Activated gamma-delta T cell (primary cell): ENCODE measurements around the gene ARL14.

Experiments used
- DNase-seq: peaks from one replicate; lab custom pipeline; 2025; lab: John Stamatoyannopoulos, UW
- total RNA-seq, 2 donors: gene quantifications; one replicate each; lab custom pipeline; 2026; lab: John Stamatoyannopoulos, UW

Gene ARL14
- 0 reads per million in 2 donors for total RNA-seq

DNA sequence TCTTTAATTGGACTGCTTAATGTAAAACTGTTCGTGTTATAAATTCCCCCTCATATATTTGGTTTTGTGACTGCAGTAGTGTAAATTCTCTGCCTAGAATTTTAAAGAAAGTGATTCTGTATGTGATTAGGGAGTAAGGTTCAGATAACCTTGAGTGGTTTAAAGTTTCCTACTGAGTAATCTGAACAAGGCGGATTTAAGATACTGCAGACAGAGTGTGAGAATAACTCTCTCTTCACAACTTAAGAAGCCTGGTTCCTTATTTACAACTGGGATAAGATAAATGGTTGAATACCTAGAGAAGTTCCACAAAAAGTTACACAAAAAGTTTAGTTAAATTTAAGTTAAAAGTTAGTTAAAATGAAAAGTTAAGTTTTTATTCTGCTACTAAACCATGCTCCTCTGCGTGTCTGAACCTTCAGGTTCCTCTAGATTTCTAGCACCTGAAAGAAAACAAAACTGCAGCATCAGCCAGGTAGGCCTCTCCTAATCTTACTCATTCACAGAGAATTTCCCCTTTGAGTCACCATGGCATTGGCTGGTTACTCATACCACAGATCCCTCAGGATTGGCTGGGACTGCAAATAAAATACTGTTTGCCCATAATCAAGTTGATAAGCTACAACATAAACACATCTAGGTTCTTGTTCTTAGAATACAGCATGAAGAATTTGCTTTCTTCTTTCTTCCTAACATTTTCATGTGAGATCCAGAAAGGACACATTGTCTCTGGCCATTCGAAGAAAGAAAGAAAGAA is at the start of gene ARL14:
ARL14 (plus strand) TSS at position 614 of the 757 bp plus-strand sequence. CDS start 187 bp downstream, outside the sequence.
- no peak for DNase-seq

DNA sequence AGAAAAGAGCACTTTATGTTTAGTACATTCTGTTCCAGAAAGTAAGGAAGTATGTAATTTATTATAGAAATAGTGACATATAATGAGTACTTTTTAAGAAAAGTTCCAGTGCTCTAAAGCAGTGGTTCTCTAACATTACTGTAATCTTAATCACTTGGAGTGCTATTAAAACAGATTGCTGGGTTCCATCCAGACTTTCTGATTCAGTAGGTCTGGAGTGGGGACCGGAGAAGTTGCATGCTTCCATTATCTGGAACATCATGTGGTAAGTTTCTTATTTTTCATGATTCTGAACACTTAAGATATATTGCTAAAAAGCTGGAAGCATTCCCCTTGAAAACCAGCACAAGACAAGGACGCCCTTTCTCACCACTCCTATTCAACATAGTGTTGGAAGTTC is 47.5 kb upstream of the ARL14 start:
- DNase-seq = no peak

DNA sequence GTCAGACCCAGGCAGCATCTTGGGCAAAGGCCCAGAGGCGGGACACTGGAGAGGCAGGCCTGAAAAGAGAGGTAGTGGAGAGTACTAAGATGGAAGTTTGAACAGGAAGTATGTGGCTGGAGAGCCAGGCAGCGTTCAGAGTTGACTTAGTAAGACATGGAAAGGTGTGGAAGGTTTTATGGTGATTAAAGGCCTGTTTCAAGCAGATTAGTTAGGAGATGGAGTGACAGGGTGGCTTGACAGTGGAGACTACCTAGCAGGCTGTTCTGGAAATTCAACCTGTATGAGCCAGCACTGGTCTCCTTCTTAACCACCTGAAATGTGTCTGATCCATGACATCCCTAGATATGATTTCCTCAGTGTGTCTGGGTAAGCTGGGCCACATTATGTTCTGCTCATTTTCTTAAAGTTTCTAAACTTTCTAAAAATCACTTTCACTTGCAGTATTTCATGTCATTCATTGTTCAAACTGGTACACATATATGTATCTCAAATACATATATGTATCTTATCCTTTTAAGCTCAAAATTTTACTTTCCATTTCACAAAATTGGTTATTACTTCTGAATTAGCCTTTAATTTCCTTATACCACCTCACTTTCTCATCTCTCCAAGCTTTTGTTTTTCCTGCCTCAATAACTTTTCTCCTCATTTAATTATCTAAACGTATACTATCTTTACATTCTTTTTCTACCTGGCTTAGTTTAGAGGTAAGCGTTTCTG is 43.4 kb upstream of the ARL14 start:
- DNase-seq = no peak

DNA sequence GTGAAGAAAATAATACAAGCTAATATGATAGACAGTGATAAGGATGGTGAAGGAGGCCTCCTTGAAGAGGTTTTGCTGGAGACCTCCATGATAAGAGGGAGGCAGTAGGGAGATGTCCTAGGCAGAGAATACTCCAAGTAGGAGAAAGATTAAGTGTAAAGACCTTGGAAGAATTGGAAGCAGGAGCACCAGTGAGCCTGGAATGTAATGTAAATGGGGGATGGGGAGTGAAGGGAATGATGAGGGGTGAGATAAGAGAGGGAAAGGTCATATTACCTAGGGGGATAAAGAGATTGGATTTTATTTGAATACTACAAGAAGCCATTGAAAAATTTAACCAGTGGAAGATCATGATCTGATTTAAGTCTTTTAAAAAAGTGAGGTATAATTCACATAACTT is 41.7 kb upstream of the ARL14 start:
- DNase-seq = no peak

DNA sequence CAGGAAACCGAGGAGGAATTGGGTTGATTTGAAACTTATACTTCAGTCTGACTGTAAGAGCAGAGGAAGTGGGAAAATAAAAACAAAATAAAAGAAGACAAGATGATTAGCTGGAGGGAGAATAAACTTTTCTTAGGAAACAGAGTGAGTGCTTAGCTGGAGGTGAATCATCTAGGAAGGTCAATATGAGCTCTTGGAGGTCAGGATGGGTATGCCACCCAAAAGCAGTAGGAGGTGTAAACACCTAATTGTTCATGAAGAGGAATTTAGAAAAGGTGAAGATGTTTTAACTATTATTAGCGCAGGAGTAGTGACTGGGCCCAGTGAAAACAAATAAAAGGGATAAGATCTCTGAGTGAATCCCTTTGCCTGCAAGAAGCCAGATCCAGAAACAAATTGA is 39.9 kb upstream of the ARL14 start:
- DNase-seq = no peak

DNA sequence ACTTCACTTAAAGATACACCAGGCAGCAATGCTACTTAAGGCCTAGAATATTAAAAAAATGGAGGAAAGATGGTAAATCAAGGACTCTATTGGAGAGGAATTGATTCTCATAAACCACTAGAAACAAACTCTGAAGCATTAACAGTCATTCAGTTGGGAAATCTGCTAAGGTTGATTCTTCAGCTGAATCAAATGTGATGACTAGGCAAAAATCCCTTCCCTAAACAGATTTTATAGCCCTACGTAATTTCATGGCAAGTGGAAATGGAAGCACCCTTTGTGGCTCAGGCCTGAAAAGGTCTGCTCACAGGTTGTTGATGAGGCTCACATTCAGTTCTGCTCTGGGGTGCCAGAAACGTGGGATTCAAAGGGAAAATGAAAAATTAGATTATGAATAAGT is 38.8 kb upstream of the ARL14 start:
- no peak for DNase-seq

DNA sequence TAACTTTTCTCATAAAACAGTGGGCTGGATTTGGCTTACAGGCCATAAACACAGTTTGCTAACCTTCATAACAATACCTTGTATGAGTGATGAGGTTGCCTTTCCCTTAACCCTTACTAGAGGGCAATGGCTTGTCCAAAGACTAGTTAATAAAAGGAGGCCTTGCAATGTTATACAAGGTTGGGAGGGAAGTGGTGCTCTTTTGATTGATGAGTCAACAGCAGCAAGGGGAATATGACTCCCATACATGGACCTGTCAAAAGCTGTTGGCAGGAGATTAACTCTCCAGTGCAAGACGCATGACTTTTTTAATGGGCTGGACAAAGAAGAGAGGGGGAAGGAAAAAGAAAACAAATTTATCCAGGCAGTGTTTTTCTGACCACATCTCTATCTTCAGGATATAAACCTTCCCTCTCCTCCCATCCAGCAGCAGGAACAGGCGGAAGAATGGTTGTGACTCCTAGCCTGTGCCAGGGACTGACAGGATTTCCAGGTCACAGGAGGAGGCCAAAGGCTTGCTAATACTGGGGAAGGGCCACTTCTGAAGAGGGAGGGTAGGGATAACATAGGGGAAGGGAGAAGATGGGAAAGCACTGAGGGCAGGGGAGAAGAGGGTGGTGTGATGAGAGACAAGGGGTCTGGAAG is 35.2 kb upstream of the ARL14 start:
- no peak for DNase-seq

DNA sequence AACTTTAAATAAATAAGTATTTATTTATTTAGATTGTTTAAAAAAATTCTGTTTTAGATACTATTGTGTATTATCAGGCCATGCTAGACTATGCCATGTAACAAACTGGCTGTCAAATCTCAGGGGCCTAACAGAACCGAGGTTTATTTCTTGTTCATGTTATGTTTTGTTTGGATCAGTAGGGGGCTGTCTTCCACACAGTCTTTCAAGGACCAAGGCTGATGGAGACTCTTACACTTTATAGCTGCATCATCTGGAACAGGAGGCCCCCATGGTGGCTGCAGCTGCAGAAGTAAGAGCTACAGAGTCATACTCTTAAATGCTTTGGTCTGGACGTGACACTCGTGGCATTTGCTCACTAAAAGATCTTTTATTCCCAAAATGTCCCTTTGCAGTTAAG is 33.0 kb upstream of the ARL14 start:
- no peak for DNase-seq

DNA sequence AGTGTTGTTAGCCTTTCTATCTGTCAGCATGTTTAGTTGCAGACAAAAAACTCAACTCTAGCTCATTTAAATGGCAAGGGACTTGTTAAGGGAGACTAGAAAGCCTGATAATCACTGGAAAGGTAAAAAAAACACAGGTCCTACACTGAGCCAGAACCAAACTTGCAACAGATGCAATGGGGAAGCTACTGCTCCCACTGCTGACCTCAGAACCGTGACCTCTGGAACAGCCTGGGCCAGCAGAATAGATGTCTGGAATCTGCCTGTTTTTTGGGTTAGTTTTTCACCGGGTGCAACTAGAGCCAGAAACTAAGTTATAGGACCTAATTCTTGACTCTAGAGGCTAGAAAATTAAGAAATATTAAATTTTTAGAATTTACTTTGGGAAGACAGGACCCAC is 32.5 kb upstream of the ARL14 start:
- DNase-seq = no peak

DNA sequence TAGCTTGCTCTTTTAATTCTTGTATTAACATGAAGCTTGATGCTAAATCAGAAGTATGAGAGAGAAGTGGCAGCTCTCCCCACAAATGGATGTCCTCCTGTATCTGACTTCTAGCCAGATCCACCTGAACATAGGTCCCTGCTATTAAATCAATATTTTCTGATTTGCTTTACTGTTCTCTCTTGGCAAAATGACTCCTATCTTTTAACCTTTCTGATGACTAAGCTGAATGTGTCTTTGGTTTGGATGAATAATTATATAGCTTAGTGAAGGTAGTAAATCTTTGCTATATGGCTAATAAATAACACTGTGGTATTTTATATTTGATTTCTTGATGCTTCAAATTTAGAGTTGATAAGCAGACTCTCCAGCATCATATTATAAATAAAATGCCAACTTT is 28.3 kb upstream of the ARL14 start:
- no peak for DNase-seq

DNA sequence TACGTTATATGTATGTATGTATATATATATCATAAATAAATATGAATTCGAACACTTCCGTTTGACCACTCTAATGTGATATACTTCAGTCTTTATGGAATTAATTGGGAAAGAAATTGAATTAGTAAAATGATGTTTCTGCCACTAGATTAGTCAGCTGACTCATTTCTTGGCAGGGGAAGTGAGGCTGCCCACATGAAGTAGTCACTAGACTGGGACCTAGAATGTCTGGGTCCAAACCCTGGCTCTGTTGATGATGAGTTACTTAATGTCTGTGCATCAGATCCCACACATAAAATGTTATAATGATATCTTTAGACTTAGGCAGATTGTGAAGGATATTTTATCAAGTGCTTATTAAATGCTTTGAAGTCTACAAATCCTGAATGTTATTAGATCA is 27.4 kb upstream of the ARL14 start:
- DNase-seq = no peak

DNA sequence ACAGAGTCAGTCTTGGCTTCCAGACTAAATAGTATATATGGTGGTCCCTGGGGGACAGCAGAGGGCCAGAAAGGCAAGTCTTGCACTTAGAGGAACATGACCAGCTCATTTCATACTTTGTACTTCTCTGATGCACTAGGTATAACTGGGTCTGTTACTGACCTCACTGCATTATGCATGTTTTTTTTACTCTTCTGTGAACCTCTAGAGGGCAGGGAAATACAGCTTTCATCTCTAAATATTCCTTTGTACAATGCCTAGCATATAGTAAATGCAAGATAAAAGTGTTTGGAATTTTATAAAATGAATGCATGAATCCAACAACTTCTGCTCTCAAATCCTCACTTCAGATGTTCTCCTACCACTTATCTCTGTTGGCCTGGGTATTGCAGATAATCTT is 23.4 kb upstream of the ARL14 start:
- DNase-seq = no peak

DNA sequence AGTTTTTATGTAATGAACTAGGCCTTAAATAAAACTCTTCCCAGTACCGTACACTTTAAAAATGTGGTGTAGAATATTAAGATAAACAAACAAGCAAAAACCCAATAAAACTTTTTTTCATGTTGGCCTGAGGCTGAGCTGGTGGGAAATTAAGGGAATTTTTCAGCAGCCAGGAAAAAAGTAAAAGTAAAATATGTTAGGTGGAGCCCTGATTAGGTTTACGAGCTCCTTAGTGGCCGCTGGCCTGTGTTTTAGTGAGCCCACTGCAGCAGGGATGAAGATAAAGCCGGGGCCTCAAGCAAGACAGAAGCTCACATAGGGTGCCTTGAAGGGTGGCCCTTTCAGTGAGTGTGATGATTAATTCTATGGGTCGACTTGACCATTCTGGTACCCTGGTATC is 16.1 kb upstream of the ARL14 start:
- no peak for DNase-seq

DNA sequence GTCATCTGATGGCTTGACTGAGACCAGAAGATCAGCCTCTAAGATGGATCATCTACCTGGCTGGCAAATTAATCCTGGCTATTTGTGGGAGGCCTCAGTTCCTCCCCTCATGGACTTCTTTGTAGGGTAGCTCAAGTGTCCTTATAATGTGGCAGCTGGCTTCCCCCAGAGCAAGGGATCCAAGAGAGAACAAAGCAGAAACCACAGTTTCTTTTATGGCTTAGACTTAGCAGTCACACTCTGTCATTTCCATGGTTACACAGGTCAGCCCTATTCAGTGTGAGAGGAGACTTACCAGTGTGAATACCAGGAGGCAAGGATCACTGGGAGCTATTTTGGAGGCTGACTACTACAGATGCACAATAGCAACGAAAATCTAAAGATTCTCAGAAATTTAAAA is 15.3 kb upstream of the ARL14 start:
- DNase-seq = no peak

DNA sequence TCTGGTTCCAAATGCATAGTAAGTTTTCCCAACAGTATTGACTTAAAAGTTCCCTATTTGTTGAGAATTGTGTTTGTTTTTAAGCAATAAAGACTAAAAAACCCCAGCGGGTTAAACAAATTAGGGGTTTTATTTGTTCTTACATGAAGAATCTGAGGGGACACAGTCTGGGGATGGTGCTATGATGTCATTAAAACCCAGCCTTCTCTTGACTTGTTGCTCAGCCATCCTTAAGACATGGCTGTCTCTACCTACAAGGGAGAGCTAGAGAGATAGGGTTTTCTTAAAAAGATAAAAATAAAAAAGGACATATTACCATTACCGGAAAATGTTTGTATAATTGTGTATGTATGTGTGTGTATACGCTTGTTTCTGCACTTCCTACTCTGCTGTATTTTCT is 11.7 kb upstream of the ARL14 start:
- DNase-seq = no peak

DNA sequence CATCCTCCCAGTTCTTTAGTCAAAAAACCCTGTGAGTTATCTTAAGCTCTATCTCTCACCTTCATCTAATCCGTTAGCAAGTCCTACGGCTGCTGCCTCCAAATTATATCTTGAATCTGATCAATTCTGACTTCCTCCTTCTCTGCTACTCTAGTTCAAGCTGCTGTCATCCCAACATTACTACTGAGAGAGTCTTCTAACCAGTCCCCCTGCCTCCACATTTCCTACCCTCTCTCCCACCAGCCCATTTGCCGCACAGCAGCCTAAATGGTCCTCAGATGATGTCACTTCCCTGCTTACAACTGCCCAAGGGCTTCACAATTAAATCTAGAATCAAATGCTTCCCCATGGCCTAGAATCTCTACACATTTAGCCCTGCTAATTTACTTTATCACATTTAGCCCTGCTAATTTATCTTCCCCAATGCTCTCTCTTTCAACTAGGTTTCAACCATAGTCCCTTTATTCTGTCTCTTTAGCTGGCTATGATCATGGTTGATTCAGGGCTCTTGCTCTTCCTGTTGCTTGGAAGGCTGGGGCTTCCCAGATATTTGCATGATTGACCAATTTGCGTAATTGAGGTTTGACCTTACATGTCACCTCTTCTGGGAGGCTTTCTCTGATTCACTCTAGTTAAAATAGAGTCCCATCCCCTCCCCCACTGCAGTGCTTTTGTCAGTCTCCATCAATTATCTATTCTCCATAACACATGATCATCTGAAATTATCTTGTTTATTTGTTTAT is 11.0 kb upstream of the ARL14 start:
- DNase-seq = no peak

DNA sequence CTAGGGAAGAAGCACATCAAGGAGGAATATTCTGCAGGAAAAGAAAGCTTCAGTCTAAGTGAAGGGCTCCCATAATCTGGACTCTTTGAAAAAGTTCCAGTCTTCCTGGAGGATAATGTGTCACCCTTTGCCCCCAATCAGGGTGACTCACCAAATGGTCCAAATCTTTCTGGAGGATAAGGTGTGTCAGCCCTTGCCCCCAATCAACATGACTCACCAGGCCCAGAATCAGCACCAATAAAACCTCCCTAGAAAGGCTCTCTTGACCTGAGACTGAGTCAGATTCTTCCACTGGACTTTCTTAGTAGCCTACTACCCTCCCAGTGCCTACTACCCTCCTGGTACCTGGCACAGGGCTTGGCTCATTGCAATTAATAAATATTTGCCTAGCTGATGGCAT is 9.5 kb upstream of the ARL14 start:
- no peak for DNase-seq

DNA sequence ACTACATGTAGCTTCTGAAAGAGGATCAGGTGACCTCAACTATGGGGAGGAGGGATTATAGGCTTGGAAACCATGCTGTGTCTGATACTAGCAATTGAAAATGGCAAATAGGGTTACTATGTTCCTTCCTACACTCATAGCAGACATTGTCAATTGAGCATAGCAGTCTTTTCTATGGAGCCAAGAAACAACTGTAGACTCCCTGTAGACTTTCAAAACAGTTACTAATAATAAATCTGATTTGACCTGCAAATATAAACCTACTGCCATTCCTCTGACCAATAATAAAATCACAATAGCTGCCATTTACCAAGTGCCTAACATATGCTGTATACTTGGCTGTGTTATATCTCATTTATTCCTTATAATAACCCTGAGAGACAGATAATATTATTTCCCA is 8.5 kb upstream of the ARL14 start:
- no peak for DNase-seq

DNA sequence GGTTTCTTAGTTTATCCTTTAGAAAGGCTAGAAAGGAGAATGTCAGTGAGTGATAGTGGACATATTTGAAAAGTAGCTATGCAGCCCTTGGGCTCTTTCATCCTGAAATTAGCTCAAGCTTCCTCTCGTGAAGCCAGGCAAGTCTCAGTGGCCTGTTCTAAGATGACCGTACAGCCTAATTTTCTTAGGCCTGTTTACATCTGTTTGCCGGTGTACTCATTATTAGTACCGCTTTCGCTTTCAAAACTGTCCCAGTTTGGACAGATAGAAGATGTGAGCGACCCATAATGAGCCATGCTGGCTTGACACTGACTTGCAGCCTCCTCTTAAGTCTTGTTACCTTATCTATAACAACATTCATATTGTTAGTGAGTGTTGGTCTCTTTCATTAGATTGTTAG is 5.7 kb upstream of the ARL14 start:
- DNase-seq = no peak

DNA sequence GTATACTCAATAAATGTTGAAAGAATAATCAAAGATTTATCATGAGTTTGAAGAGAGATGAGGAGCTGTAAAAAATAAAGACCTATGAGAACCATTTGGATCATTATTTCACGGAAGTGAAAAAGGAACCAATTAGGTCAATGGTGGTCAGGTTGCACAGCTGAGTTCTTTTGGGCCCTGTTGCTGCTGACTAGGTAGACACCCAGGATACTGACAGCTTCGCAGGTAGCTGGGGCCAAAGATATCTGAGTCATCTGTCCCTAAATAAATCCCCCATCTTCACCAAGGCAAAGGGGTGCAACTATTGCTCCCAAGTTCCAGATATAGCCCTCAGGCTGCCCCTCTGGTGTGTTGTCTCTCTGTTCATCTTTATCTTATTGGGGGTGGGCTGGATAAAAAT is 5.0 kb upstream of the ARL14 start:
- no peak for DNase-seq

DNA sequence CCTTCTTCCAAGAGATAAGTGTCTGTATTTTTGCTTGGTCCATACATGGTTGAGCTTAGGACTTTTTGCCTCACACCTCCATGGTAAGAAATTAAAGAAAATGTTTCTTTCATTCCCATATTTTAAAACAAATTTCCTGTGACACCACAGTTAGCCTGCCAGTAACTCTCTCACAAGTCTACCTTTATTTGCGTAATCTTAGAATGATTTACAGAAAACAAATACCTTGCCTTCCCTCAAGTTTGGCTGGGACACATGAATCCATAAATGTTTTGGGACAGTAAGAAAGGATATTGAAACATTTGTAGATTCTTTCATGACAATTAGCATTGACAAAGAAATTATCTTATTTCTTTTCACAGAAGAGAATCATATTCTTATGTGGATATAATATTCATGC is 3.8 kb upstream of the ARL14 start:
- no peak for DNase-seq

DNA sequence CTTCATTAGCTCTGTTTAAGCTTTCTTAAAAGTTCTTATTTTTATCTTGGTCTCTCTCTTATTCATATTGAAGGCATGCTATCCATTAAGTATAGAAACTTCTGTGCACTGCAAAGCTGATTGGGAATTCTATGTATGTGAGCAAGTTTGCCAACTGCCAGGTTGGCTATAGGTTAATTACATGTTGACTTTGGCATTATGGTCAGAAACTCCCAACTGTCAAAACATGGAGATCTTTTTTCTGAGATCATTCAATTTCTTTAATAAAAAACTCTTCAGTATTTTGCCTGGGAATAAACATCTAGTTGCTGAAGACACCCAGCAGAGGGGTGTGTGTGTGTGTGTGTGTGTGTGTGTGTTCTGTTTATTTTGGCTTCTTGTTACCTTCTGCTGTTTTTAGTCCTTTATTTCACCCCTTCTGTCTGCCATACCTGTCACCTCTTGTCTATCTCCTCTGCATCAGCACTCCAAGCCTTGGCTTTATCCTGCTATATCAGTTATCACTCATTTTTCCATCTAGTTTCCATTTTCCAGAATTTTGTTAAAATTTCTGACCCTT is 1.3 kb upstream of the ARL14 start:
- DNase-seq = no peak
